ENCODE data around the gene BMERB1.
"Not testable (repeated sequence)": the region's sequence is repeated elsewhere in the genome, so short reads cannot be mapped to it uniquely, and the experiment has no call there.

BMERB1 gene

GRCh38 chr16:15573274-15573895 is 139.0 kb downstream of the BMERB1 start:
- Mint-ChIP-seq H3K9me3 (no peaks in the 10 kb centered on the region), H3K36me3 (ENCODE audit: insufficient read depth) (peaks cover 1% of the 10 kb centered on the region), H3K4me3 (no peak overlapping the region), H3K27me3 (no peaks in the 10 kb centered on the region), H3K27ac (ENCODE audit: low read depth) (no peak overlapping the region), H3K4me1 (peaks cover 4% of the 10 kb centered on the region)
- DNase-seq (ENCODE audit: low spot score in 2 of 2) (no peak), ATAC-seq (replicated peaks; ENCODE audit: extremely low read depth, poor library complexity, severe bottlenecking) (no peak)

GRCh38 chr16:15573896-15574613 is 139.7 kb downstream of the BMERB1 start:
- not testable (repeated sequence) for H3K27me3 Mint-ChIP-seq; H3K4me1 Mint-ChIP-seq; H3K9me3 Mint-ChIP-seq; H3K27ac Mint-ChIP-seq (ENCODE audit: low read depth); ATAC-seq (replicated peaks; ENCODE audit: extremely low read depth, poor library complexity, severe bottlenecking); H3K36me3 Mint-ChIP-seq (ENCODE audit: insufficient read depth); H3K4me3 Mint-ChIP-seq; DNase-seq (ENCODE audit: low spot score in 2 of 2)

- H3K36me3 Mint-ChIP-seq (ENCODE audit: insufficient read depth), result peaks cover 3% of the 10 kb centered on the region
- peaks cover 4% of the 10 kb centered on the region for H3K4me1 Mint-ChIP-seq
- no peak overlapping the region for H3K4me3 Mint-ChIP-seq
- DNase-seq (ENCODE audit: low spot score in 2 of 2) (no peak), ATAC-seq (replicated peaks; ENCODE audit: extremely low read depth, poor library complexity, severe bottlenecking) (no peak)
- no peaks in the 10 kb centered on the region for H3K9me3 Mint-ChIP-seq
- no peak overlapping the region for H3K27ac Mint-ChIP-seq (ENCODE audit: low read depth)
- H3K27me3 Mint-ChIP-seq, result no peaks in the 10 kb centered on the region
These were observed 140.2 kb downstream of the BMERB1 start for GRCh38 chr16:15574614-15574948.

GRCh38 chr16:15575293-15576049 is 141.1 kb downstream of the BMERB1 start:
- ATAC-seq (replicated peaks; ENCODE audit: extremely low read depth, poor library complexity, severe bottlenecking), result no peak
- H3K9me3 Mint-ChIP-seq, result no peaks in the 10 kb centered on the region
- H3K27ac Mint-ChIP-seq (ENCODE audit: low read depth), result no peak overlapping the region
- H3K4me3 Mint-ChIP-seq, result no peak overlapping the region
- peaks cover 4% of the 10 kb centered on the region for H3K36me3 Mint-ChIP-seq (ENCODE audit: insufficient read depth)
- peaks cover 4% of the 10 kb centered on the region for H3K4me1 Mint-ChIP-seq
- H3K27me3 Mint-ChIP-seq, result no peaks in the 10 kb centered on the region
- no peak for DNase-seq (ENCODE audit: low spot score in 2 of 2)

GRCh38 chr16:15576960-15577958 is 142.9 kb downstream of the BMERB1 start:
- H3K4me3 Mint-ChIP-seq, result no peak overlapping the region
- H3K36me3 Mint-ChIP-seq (ENCODE audit: insufficient read depth), result peaks cover 4% of the 10 kb centered on the region
- H3K9me3 Mint-ChIP-seq, result no peaks in the 10 kb centered on the region
- no peak overlapping the region for H3K27ac Mint-ChIP-seq (ENCODE audit: low read depth)
- no peaks in the 10 kb centered on the region for H3K27me3 Mint-ChIP-seq
- DNase-seq (ENCODE audit: low spot score in 2 of 2) (no peak), ATAC-seq (replicated peaks; ENCODE audit: extremely low read depth, poor library complexity, severe bottlenecking) (no peak)
- H3K4me1 Mint-ChIP-seq, result peaks cover 9% of the 10 kb centered on the region

- Mint-ChIP-seq H3K9me3 (no peaks in the 10 kb centered on the region), H3K27me3 (no peaks in the 10 kb centered on the region), H3K4me3 (no peak overlapping the region), H3K27ac (ENCODE audit: low read depth) (no peak overlapping the region), H3K36me3 (ENCODE audit: insufficient read depth) (peaks cover 3% of the 10 kb centered on the region), H3K4me1 (peaks cover 9% of the 10 kb centered on the region)
- DNase-seq (ENCODE audit: low spot score in 2 of 2) (no peak), ATAC-seq (replicated peaks; ENCODE audit: extremely low read depth, poor library complexity, severe bottlenecking) (no peak)
These were observed 144.4 kb downstream of the BMERB1 start for GRCh38 chr16:15578824-15579223.

- H3K27me3 Mint-ChIP-seq, result no peaks in the 10 kb centered on the region
- peaks cover 9% of the 10 kb centered on the region for H3K9me3 Mint-ChIP-seq
- H3K27ac Mint-ChIP-seq (ENCODE audit: low read depth), result no peak overlapping the region
- peaks cover 3% of the 10 kb centered on the region for H3K36me3 Mint-ChIP-seq (ENCODE audit: insufficient read depth)
- H3K4me3 Mint-ChIP-seq, result no peak overlapping the region
- ATAC-seq (replicated peaks; ENCODE audit: extremely low read depth, poor library complexity, severe bottlenecking), result no peak
- no peak for DNase-seq (ENCODE audit: low spot score in 2 of 2)
- peaks cover 9% of the 10 kb centered on the region for H3K4me1 Mint-ChIP-seq
These were observed 146.9 kb downstream of the BMERB1 start for GRCh38 chr16:15581127-15581815.

GRCh38 chr16:15583526-15583925 is 149.1 kb downstream of the BMERB1 start:
- Mint-ChIP-seq H3K27me3 (no peaks in the 10 kb centered on the region), H3K9me3 (peaks cover 9% of the 10 kb centered on the region), H3K36me3 (ENCODE audit: insufficient read depth) (peaks cover 8% of the 10 kb centered on the region), H3K4me3 (no peak overlapping the region), H3K27ac (ENCODE audit: low read depth) (no peak overlapping the region), H3K4me1 (peaks cover 5% of the 10 kb centered on the region)
- no peak for ATAC-seq (replicated peaks; ENCODE audit: extremely low read depth, poor library complexity, severe bottlenecking)
- no peak for DNase-seq (ENCODE audit: low spot score in 2 of 2)

GRCh38 chr16:15585956-15586355 is 151.6 kb downstream of the BMERB1 start:
- Mint-ChIP-seq H3K27me3 (no peaks in the 10 kb centered on the region), H3K9me3 (peaks cover 9% of the 10 kb centered on the region), H3K4me3 (no peak overlapping the region), H3K27ac (ENCODE audit: low read depth) (no peak overlapping the region), H3K36me3 (ENCODE audit: insufficient read depth) (peaks cover 6% of the 10 kb centered on the region), H3K4me1 (peaks cover 17% of the 10 kb centered on the region)
- ATAC-seq (replicated peaks; ENCODE audit: extremely low read depth, poor library complexity, severe bottlenecking) (no peak), DNase-seq (ENCODE audit: low spot score in 2 of 2) (no peak)

GRCh38 chr16:15586716-15587115 is 152.3 kb downstream of the BMERB1 start:
- H3K27me3 Mint-ChIP-seq, result no peaks in the 10 kb centered on the region
- H3K27ac Mint-ChIP-seq (ENCODE audit: low read depth), result peak overlapping the region; percentile 62
- H3K36me3 Mint-ChIP-seq (ENCODE audit: insufficient read depth), result peaks cover 9% of the 10 kb centered on the region
- H3K4me1 Mint-ChIP-seq, result peaks cover 22% of the 10 kb centered on the region
- peaks cover 9% of the 10 kb centered on the region for H3K9me3 Mint-ChIP-seq
- no peak for DNase-seq (ENCODE audit: low spot score in 2 of 2)
- H3K4me3 Mint-ChIP-seq, result no peak overlapping the region
- no peak for ATAC-seq (replicated peaks; ENCODE audit: extremely low read depth, poor library complexity, severe bottlenecking)

GRCh38 chr16:15587152-15587825 is 152.9 kb downstream of the BMERB1 start:
- Mint-ChIP-seq H3K27ac (ENCODE audit: low read depth) (peak overlapping the region; percentile 62), H3K36me3 (ENCODE audit: insufficient read depth) (peaks cover 11% of the 10 kb centered on the region), H3K9me3 (peaks cover 9% of the 10 kb centered on the region), H3K27me3 (no peaks in the 10 kb centered on the region), H3K4me1 (peaks cover 24% of the 10 kb centered on the region), H3K4me3 (no peak overlapping the region)
- ATAC-seq (replicated peaks; ENCODE audit: extremely low read depth, poor library complexity, severe bottlenecking) (no peak), DNase-seq (ENCODE audit: low spot score in 2 of 2) (no peak)
